ENCODE results near the gene SLC35B3.
"Not testable (repeated sequence)": the region's sequence is repeated elsewhere in the genome, so short reads cannot be mapped to it uniquely, and the experiment has no call there.

SLC35B3 gene

DNA sequence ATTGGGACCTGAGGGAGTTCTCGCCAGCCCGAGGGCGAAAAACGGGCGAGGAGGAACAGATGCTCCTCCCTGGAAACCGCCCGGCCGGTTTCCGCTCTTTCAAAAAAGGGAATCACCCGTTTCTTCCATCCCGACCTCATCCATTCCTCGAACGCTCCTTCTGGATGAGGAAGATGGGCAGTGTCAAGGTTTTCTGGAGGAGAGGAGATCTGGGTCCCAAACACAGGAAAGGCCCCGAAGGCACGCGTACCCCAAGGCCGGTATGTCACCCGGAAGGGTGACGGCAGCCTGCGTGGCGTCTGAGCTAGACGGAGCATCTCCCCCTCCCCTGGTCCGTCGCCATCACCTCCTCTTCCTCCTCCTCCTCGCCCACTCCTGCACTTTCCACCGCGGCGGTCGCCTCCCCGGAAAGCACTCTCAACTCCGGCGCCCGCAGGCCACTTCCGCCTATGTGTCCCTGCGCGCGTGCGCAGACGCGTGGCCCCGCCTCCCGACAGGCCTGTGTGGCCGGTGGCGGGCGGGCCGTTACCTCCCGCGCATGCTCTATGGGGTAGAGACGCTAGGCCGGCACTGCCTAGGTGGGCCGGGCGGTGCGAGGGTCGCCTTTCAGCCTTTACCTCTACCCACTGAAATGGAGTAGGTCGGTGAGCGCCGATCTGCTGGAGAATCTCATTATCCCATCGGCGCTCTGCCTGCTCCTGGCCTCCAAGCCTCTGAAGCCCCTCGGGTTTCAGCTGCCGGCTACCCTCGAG is at the start of gene SLC35B3:
SLC35B3 (minus strand) TSS at position 453 of the 752 bp plus-strand sequence.
- peak; percentile 98 for DNase-seq (ENCODE audit: low read depth)

GRCh38 chr6:8483650-8484049 is 48.3 kb upstream of the SLC35B3 start:
- DNase-seq (ENCODE audit: low read depth), result no peak

DNA sequence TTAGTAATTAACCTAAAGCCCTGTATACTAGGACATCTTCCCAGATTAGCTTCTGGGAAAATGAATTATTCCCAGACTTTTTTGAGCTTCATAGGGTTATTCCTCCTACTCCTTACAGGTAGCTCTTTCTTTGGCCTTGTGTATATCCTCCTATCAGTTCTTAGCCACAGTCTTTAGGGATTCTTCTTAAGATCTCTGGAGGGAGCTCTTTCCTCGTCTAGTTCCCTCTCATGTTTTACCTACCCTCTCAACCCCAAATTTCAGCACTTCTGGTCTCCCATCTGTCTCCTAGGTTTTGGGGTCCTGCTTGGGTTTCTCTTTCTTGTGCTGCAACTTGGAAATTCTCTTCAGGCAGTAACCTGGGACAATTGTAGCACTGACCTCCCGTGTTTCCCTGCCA is 46.4 kb upstream of the SLC35B3 start:
- no peak for DNase-seq (ENCODE audit: low read depth)

- no peak for DNase-seq (ENCODE audit: low read depth)
Measured at GRCh38 chr6:8478418-8478817, 43.1 kb upstream of the SLC35B3 start.

- DNase-seq (ENCODE audit: low read depth), result no peak
Measured at GRCh38 chr6:8476656-8477055, 41.3 kb upstream of the SLC35B3 start.

- DNase-seq (ENCODE audit: low read depth), result no peak
Measured at GRCh38 chr6:8468552-8469356, 33.4 kb upstream of the SLC35B3 start.

- DNase-seq (ENCODE audit: low read depth), result no peak
Measured at GRCh38 chr6:8462694-8463093, 27.3 kb upstream of the SLC35B3 start.

GRCh38 chr6:8462169-8462568 is 26.8 kb upstream of the SLC35B3 start:
- DNase-seq (ENCODE audit: low read depth), result no peak

- DNase-seq (ENCODE audit: low read depth), result no peak
Measured at GRCh38 chr6:8446391-8446790, 11.0 kb upstream of the SLC35B3 start.

GRCh38 chr6:8445930-8446329 is 10.6 kb upstream of the SLC35B3 start:
- not testable (repeated sequence) for DNase-seq (ENCODE audit: low read depth)

- DNase-seq (ENCODE audit: low read depth), result no peak
Measured at GRCh38 chr6:8442150-8442549, 6.8 kb upstream of the SLC35B3 start.

DNA sequence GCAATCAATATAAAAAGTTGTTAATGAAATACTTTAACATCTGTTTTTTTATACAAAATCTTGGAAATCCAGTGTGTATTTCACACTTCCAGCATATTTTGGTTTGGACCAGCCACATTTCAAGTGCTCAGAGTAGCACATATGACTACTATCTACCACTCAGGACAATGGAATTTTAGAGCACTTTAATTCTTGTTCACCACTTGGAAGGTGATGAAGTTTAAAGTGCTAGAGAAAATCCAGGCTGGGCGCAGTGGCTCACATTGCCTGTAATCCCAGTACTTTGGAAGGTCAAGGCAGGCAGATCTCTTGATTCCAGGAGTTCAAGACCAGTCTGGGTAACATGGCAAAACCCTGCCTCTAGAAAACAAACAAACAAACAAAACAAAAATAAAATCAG is 6.1 kb upstream of the SLC35B3 start:
- DNase-seq (ENCODE audit: low read depth), result no peak

DNA sequence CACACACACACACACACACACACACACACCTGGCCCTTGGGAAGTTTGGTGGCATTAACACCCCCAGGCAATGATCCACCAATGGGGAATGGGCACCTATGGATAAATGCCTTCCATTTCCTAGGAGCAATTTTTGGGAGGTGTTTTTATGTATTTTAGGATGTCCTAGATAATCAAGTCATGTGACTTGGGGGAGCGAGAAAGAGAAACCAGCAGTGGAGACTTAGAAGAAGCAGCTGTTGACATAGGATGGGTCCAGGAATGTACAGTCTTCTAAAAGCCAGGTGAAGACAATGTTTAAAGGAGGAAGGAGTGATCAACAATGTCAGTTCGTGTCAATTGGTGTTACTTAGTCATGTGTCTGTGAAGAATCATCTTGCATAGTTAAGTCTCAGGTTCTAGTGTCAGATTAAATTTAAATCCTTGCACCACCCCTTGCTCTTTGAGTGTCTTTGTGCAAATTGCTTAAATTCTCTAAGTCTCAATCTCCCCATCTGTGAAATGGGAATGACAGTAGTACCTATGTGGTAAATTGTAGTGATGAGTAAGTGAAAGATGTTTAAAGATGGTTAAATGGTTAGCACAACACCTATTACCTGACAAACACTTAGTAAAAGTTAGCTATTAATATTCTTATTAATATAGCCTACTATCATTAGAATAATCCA is 4.4 kb upstream of the SLC35B3 start:
- DNase-seq (ENCODE audit: low read depth), result no peak

- DNase-seq (ENCODE audit: low read depth), result no peak
Measured at GRCh38 chr6:8437813-8438212, 2.5 kb upstream of the SLC35B3 start.

GRCh38 chr6:8436966-8437365 is 1.6 kb upstream of the SLC35B3 start:
- no peak for DNase-seq (ENCODE audit: low read depth)

DNA sequence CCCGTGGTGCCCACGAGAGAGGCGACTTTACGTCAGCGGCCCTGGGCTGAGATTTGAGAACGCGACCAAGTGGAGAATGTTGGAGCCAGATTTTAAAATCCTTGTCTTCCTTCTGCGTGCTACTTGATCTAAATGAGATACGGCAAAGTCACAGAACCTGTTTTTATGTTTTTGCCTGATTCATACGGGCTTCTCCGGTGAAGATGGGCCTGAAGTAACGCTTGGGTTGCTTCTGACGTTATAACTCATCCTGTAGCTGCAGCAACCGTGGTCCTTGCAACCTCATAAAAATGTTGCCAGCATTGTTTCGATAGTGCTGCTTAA is 462 bp upstream of the SLC35B3 start:
- DNase-seq (ENCODE audit: low read depth), result no peak

DNA sequence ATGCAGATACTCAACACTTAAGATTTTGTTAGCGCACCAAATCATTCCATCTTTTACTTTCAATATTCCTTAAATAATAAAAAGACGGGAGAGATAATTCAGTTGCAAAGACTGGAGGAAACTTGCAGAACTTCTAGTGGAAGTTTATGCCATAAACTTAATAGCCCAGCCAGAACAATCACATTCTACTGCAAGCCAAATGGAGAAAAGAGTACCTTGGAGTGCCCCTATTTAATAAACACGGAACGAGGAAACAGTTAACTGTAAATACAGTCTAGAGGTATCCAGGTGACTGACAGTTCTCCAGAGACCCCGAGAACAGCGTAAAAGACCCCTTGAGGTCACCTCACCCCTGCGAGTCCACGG is 635 bp downstream of the SLC35B3 start:
- DNase-seq (ENCODE audit: low read depth), result no peak

GRCh38 chr6:8432614-8433013 is 2.7 kb downstream of the SLC35B3 start:
- DNase-seq (ENCODE audit: low read depth), result no peak

DNA sequence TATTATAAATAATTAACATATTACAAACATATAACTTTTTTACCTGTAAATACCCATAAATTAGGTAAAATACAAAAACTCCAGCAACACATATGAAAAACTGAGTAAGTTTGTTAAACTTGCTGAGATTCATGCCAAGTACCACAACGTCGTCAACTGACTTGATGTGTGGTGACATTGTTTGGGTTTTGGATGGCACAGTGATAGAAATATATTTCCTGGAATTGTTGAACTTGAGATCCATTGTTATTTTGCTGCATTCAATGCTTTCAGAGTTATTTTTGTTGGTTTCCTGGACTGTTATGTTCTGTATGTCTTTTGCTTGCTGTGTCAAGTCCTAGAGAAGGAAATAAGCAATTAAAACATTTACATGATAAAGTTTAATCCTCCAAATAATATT is 5.5 kb downstream of the SLC35B3 start:
- DNase-seq (ENCODE audit: low read depth), result no peak

GRCh38 chr6:8426544-8426943 is 8.8 kb downstream of the SLC35B3 start:
- not testable (repeated sequence) for DNase-seq (ENCODE audit: low read depth)

DNA sequence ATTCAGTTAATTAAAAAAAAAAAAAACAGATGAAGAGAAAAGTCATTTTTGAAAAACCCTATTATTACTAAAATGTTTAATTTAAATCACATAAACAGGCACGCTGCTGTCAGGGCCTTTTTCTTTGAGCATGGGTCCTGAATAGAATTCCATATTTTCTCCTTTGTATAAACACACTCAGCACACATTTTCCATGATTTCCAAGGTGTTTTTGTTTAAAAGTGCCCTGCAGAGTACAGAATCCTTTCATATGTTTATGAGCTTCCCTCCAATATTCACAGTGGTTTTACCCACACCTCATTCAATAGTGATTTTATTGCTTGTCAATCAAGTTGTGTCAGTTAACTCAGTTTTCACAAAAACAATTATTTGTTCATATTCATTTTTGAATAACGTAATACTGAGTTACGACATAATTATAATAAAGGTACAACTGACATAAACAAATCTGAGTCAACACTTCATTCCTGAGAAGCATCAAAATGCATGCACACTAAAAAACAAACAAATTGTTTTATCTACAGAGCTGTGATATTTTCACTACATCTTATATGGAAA is 15.2 kb downstream of the SLC35B3 start:
- DNase-seq (ENCODE audit: low read depth), result no peak

- no peak for DNase-seq (ENCODE audit: low read depth)
Measured at GRCh38 chr6:8415913-8416312, 19.4 kb downstream of the SLC35B3 start.

GRCh38 chr6:8415280-8415679 is 20.1 kb downstream of the SLC35B3 start:
- DNase-seq (ENCODE audit: low read depth), result no peak
